Trophoblast cell (in vitro differentiated cells and primary cell): Measurements from ENCODE around the gene POC5. TPM values are rescaled to one million over a fixed set of nuclear protein-coding genes. Genes with fewer than 3 reads are reported as not detected.

ENCODE experiments used
- DNase-seq, 2 donors: peaks; one replicate each; pipeline ENCODE4 v3.0.0-alpha.2; 2016
- H2AFZ ChIP-seq: 2 replicates; pipeline ENCODE4 v1.6.1; 2013; ENCODE audit warnings: low read length, moderate library complexity, mild to moderate bottlenecking; ENCODE audit not compliant: insufficient read depth, poor library complexity
- H2AK5ac ChIP-seq: 2 replicates; pipeline ENCODE4 v1.6.1; 2013; ENCODE audit warnings: mild to moderate bottlenecking, low read length
- H2BK120ac ChIP-seq: 2 replicates; pipeline ENCODE4 v1.6.1; 2013; ENCODE audit warnings: low read length, mild to moderate bottlenecking, moderate library complexity; ENCODE audit not compliant: insufficient read depth, poor library complexity
- H2BK12ac ChIP-seq: 2 replicates; pipeline ENCODE4 v1.6.1; 2013; ENCODE audit warnings: mild to moderate bottlenecking, low read length, moderate library complexity
- H2BK5ac ChIP-seq: 2 replicates; pipeline ENCODE4 v1.6.1; 2013; ENCODE audit warnings: low read length, low read depth, moderate library complexity, mild to moderate bottlenecking; ENCODE audit not compliant: poor library complexity
- H3K14ac ChIP-seq: 2 replicates; pipeline ENCODE4 v1.6.1; 2013; ENCODE audit warnings: mild to moderate bottlenecking, low read length
- H3K18ac ChIP-seq: 2 replicates; pipeline ENCODE4 v1.6.1; 2013; ENCODE audit warnings: mild to moderate bottlenecking, low read length
- H3K23ac ChIP-seq: 2 replicates; pipeline ENCODE4 v1.6.1; 2013; ENCODE audit warnings: low read length
- H3K27ac ChIP-seq: 2 replicates; pipeline ENCODE4 v1.5.1; 2013; ENCODE audit warnings: low read depth, mild to moderate bottlenecking, inconsistent platforms, low read length, moderate library complexity
- H3K27me3 ChIP-seq: 2 replicates; pipeline ENCODE4 v1.6.1; 2013; ENCODE audit warnings: inconsistent platforms, mild to moderate bottlenecking, low read length, moderate library complexity; ENCODE audit not compliant: insufficient read depth
- H3K36me3 ChIP-seq, 2 experiments: 1 replicate in 1 of 2; 2 replicates in 1 of 2; pipeline ENCODE4 v1.6.1; 2013; ENCODE audit warnings: low read length in 2 of 2, mild to moderate bottlenecking in 2 of 2, moderate library complexity in 1 of 2; ENCODE audit not compliant: insufficient read depth in 2 of 2, control insufficient read depth in 1 of 2
- H3K4ac ChIP-seq: 2 replicates; pipeline ENCODE4 v1.6.1; 2013; ENCODE audit warnings: low read depth, mild to moderate bottlenecking, low read length, moderate library complexity
- H3K4me1 ChIP-seq, 2 experiments: 1 replicate in 1 of 2; 2 replicates in 1 of 2; pipeline ENCODE4 v1.6.1; 2013; ENCODE audit warnings: low read length in 2 of 2, mild to moderate bottlenecking in 2 of 2, moderate library complexity in 1 of 2; ENCODE audit not compliant: insufficient read depth in 2 of 2, control insufficient read depth in 1 of 2
- H3K4me2 ChIP-seq: 2 replicates; pipeline ENCODE4 v1.6.1; 2013; ENCODE audit warnings: inconsistent platforms, mild to moderate bottlenecking, low read length, moderate library complexity
- H3K4me3 ChIP-seq: 2 replicates; pipeline ENCODE4 v1.5.1; 2013; ENCODE audit warnings: mild to moderate bottlenecking, low read depth, low read length, inconsistent platforms
- H3K79me1 ChIP-seq: one replicate; pipeline ENCODE4 v1.6.1; 2013; ENCODE audit warnings: low read length
- H3K79me2 ChIP-seq: 2 replicates; pipeline ENCODE4 v1.6.1; 2013; ENCODE audit warnings: low read length, mild to moderate bottlenecking; ENCODE audit not compliant: control insufficient read depth, insufficient read depth, poor library complexity
- H3K9ac ChIP-seq: 2 replicates; pipeline ENCODE4 v1.6.1; 2013; ENCODE audit warnings: mild to moderate bottlenecking, low read length
- H3K9me3 ChIP-seq: 2 replicates; pipeline ENCODE4 v1.6.1; 2013; ENCODE audit warnings: low read depth, mild to moderate bottlenecking, control low read depth, inconsistent platforms, low read length; ENCODE audit not compliant: insufficient read depth
- H4K12ac ChIP-seq: 2 replicates; pipeline ENCODE4 v1.6.1; 2013; ENCODE audit warnings: low read depth, mild to moderate bottlenecking, low read length, moderate library complexity
- H4K8ac ChIP-seq: 2 replicates; pipeline ENCODE4 v1.6.1; 2013; ENCODE audit warnings: low read depth, mild to moderate bottlenecking, low read length, moderate library complexity
- H4K91ac ChIP-seq: one replicate; pipeline ENCODE4 v1.6.1; 2013; ENCODE audit warnings: low read depth, mild to moderate bottlenecking, low read length, moderate library complexity
- WGBS: extraction: QIAGEN DNeasy Blood & Tissue Kit; methylation state at CpG from one replicate; pipeline ENCODE4 v1.1.7; 2013; ENCODE audit warnings: missing lambda C conversion rate; ENCODE audit not compliant: insufficient read length, insufficient coverage; ENCODE audit errors: extremely low coverage; 5-methylcytosine and 5-hydroxymethylcytosine counted together
- polyA plus RNA-seq: library from polyadenylated mRNA; stranded (reverse); fragments of 200-250 nt; gene quantifications from 2 replicates; pipeline ENCODE4 v1.2.3, GENCODE V29; 2013

POC5 gene, protein sequence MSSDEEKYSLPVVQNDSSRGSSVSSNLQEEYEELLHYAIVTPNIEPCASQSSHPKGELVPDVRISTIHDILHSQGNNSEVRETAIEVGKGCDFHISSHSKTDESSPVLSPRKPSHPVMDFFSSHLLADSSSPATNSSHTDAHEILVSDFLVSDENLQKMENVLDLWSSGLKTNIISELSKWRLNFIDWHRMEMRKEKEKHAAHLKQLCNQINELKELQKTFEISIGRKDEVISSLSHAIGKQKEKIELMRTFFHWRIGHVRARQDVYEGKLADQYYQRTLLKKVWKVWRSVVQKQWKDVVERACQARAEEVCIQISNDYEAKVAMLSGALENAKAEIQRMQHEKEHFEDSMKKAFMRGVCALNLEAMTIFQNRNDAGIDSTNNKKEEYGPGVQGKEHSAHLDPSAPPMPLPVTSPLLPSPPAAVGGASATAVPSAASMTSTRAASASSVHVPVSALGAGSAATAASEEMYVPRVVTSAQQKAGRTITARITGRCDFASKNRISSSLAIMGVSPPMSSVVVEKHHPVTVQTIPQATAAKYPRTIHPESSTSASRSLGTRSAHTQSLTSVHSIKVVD
- polyA plus RNA-seq: 8.0 and 8.1 TPM in 2 replicates

DNA sequence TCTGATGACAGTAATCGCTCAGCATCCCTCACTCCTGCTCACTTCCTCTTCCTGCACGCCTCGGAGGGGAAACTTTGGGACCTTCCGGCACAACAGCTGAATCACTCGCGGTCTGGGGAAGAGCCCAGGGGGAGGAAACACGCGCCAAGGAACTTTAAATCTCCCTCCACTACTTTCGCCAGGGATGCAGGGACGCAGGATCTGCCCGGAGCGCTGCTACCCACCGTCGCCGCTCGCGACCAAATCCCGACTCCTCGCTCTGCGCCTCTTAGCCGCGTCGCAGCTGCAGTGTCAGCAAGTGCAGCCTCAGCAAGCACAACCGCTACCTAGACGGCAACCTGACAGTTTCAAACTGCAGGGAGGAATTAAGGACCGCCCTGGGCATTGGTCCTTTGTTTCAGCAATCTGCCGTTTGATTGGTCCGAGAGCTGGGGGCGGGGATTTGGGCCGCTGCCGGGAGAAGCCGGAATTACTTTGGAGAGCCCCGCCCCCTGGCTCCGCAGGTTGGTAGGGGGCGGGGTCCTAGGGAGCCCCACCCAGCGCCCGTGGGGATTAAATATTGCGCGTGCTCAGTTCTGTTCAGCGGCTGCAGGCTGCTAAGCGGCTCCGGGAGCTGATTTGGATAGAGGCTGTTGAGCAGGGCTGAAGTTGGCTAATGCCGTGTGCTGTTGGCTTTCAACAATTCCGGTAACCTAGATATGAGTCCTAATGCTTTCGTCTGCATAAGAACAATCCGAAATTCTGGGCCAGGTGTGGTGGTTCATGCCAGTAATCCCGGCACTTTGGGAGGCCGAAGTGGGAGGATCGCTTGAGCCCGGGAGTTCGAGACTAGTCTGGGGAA lies at the start of gene POC5:
Gene POC5 (minus strand): TSS at position 356 of the 841 bp plus-strand sequence. CDS start 4,500 bp downstream, outside the sequence.
- Histone ChIP-seq H3K9ac (peak within 1 kb of the TSS; percentile 92), H3K23ac (no peak within 1 kb of the TSS), H3K4me1 (no peaks in the 10 kb centered on the region), H3K36me3 (no peaks in the 10 kb centered on the region), H4K12ac (peak within 1 kb of the TSS; percentile 68), H3K14ac (peak within 1 kb of the TSS; percentile 45), H2BK12ac (no peak within 1 kb of the TSS), H3K18ac (peak within 1 kb of the TSS; percentile 19), H3K4me2 (peak within 1 kb of the TSS; percentile 98), H3K27me3 (no peaks in the 10 kb centered on the region), H3K79me2 (no peaks in the 10 kb centered on the region), H2BK5ac (no peak within 1 kb of the TSS), H4K91ac (peak within 1 kb of the TSS; percentile 44), H2AK5ac (no peak within 1 kb of the TSS), H3K79me1 (peaks cover 4% of the 10 kb centered on the region), H3K9me3 (no peaks in the 10 kb centered on the region), H2BK120ac (no peak within 1 kb of the TSS), H3K4me3 (peak within 1 kb of the TSS; percentile 100), H4K8ac (peak within 1 kb of the TSS; percentile 82), H3K4ac (no peak within 1 kb of the TSS), H3K27ac (peak within 1 kb of the TSS; percentile 52), H2AFZ (peak within 1 kb of the TSS; percentile 66)
- peak; percentile 98 to 99 for DNase-seq
- WGBS: no CpG with 5 or more reads among the region's 51 CpGs

DNA sequence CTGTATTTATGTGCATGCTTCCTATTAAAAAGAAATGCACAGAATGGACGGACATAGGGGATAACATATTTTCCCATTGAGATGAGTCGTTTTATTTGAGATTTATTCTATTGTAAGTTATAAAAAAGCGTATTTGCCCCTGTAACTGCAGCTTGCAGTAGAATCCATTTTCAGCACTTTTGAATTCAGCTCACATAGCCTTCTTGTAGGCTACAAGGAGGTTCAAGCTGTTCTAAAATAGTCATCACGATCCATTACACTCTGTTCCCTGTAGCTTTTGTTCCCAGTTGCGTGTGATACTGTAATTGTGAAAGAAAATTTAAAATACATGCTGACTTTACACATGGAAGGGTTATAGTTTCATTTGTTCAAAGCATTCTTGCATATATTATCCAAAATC lies 40.9 kb upstream of the POC5 start:
- Histone ChIP-seq H4K91ac (no peak overlapping the region), H3K4me2 (no peak overlapping the region), H3K79me2 (no peaks in the 10 kb centered on the region), H3K14ac (no peak overlapping the region), H3K9ac (no peak overlapping the region), H2BK12ac (no peak overlapping the region), H3K36me3 (no peaks in the 10 kb centered on the region), H3K4ac (no peak overlapping the region), H2BK5ac (no peak overlapping the region), H4K8ac (no peak overlapping the region), H2AK5ac (no peak overlapping the region), H3K4me1 (no peaks in the 10 kb centered on the region), H3K18ac (no peak overlapping the region), H2AFZ (no peak overlapping the region), H3K27ac (no peak overlapping the region), H3K79me1 (no peaks in the 10 kb centered on the region), H2BK120ac (no peak overlapping the region), H3K4me3 (no peak overlapping the region), H3K27me3 (no peaks in the 10 kb centered on the region), H3K9me3 (no peaks in the 10 kb centered on the region), H4K12ac (no peak overlapping the region), H3K23ac (no peak overlapping the region)
- WGBS: no CpG with 5 or more reads among the region's 5 CpGs
- DNase-seq: no peak

DNA sequence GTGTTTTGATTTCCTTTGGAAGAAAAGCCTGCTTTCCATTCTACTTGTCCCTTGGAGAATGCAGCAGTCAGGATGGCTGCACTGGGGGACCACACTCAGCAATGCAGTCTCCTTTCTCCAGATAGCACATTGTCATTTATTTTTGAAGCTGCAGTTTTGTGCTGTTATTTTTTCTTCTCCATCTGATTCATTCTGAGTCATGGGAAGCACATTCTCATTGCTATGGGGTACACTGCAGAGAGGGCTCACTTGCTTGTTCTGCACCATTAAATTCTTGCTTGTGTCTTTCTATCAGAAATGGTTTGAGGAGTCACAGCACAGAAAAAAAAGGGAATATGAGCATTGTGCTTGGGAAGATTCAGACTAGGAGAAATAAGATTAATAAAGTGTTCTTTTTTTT lies 39.7 kb upstream of the POC5 start:
- Histone ChIP-seq H4K8ac (no peak overlapping the region), H3K27ac (no peak overlapping the region), H3K79me1 (no peaks in the 10 kb centered on the region), H4K12ac (no peak overlapping the region), H3K4me2 (no peak overlapping the region), H3K9me3 (no peaks in the 10 kb centered on the region), H3K4me1 (no peaks in the 10 kb centered on the region), H2BK12ac (no peak overlapping the region), H3K79me2 (no peaks in the 10 kb centered on the region), H3K18ac (no peak overlapping the region), H2BK120ac (no peak overlapping the region), H3K23ac (no peak overlapping the region), H3K9ac (no peak overlapping the region), H4K91ac (no peak overlapping the region), H3K4me3 (no peak overlapping the region), H3K14ac (no peak overlapping the region), H3K4ac (no peak overlapping the region), H3K27me3 (no peaks in the 10 kb centered on the region), H2AK5ac (no peak overlapping the region), H2AFZ (no peak overlapping the region), H2BK5ac (no peak overlapping the region), H3K36me3 (no peaks in the 10 kb centered on the region)
- no peak for DNase-seq

DNA sequence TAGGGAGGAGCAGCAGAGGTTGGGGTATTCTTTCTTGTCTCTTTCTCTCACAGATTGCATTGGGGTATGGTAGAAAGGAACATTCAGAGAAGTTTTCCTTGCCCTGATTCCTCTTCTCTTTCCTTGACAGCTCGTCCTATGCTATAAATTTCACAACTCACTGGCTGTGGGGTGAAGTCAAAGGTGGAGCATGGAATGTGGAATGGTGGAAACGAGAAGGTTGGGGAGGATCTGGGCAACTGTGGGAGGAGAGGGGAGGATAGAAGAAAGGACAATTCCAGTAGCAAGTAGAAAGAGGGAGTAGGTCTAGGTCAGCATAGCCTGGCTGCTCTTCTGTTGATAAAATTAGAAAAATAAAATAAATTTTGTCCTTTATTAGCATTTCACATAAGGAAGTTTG lies 39.0 kb upstream of the POC5 start:
- H3K18ac ChIP-seq: no peak overlapping the region
- no peak overlapping the region for H3K23ac ChIP-seq
- H3K79me2 ChIP-seq: no peaks in the 10 kb centered on the region
- WGBS: no CpG with 5 or more reads among the region's 2 CpGs
- H2BK5ac ChIP-seq: no peak overlapping the region
- H2AFZ ChIP-seq: no peak overlapping the region
- no peak overlapping the region for H3K4me3 ChIP-seq
- no peak overlapping the region for H4K12ac ChIP-seq
- no peaks in the 10 kb centered on the region for H3K79me1 ChIP-seq
- no peaks in the 10 kb centered on the region for H3K27me3 ChIP-seq
- H3K4ac ChIP-seq: no peak overlapping the region
- H2BK120ac ChIP-seq: no peak overlapping the region
- no peak for DNase-seq
- peak overlapping the region; percentile 46 for H3K9ac ChIP-seq
- no peak overlapping the region for H2BK12ac ChIP-seq
- H3K4me1 ChIP-seq: no peaks in the 10 kb centered on the region
- no peak overlapping the region for H4K8ac ChIP-seq
- H2AK5ac ChIP-seq: no peak overlapping the region
- H3K14ac ChIP-seq: no peak overlapping the region
- no peaks in the 10 kb centered on the region for H3K9me3 ChIP-seq
- H3K36me3 ChIP-seq: no peaks in the 10 kb centered on the region
- no peak overlapping the region for H3K27ac ChIP-seq
- H3K4me2 ChIP-seq: no peak overlapping the region
- no peak overlapping the region for H4K91ac ChIP-seq
